ENCODE data around the gene KIAA1549.
"Not testable (repeated sequence)": the region's sequence is repeated elsewhere in the genome, so short reads cannot be mapped to it uniquely, and the experiment has no call there.

KIAA1549 gene

GRCh38 chr7:138981332-138982203 lies at the start of gene KIAA1549:
KIAA1549 (minus strand) TSS chr7:138981389; CDS start chr7:138981269, 120 bp downstream.
- DNase-seq: peak; percentile 29

GRCh38 chr7:139029353-139029752 lies 48.2 kb upstream of the KIAA1549 start:
- DNase-seq: no peak

- no peak for DNase-seq
These were observed 45.4 kb upstream of the KIAA1549 start for GRCh38 chr7:139026551-139026950.

GRCh38 chr7:139025861-139026260 lies 44.7 kb upstream of the KIAA1549 start:
- not testable (repeated sequence) for DNase-seq

GRCh38 chr7:139023076-139023475 lies 41.9 kb upstream of the KIAA1549 start:
- no peak for DNase-seq

GRCh38 chr7:139022286-139022685 lies 41.1 kb upstream of the KIAA1549 start:
- no peak for DNase-seq

GRCh38 chr7:139018910-139019309 lies 37.7 kb upstream of the KIAA1549 start:
- DNase-seq: no peak

GRCh38 chr7:139016931-139017511 lies 35.8 kb upstream of the KIAA1549 start:
- DNase-seq: peak; percentile 66

- no peak for DNase-seq
These were observed 30.2 kb upstream of the KIAA1549 start for GRCh38 chr7:139011373-139011772.

- peak; percentile 5 for DNase-seq
These were observed 23.3 kb upstream of the KIAA1549 start for GRCh38 chr7:139004321-139005090.

- DNase-seq: no peak
These were observed 18.2 kb upstream of the KIAA1549 start for GRCh38 chr7:138999414-138999813.

GRCh38 chr7:138992052-138992531 lies 10.9 kb upstream of the KIAA1549 start:
- DNase-seq: no peak

- no peak for DNase-seq
These were observed 6.5 kb upstream of the KIAA1549 start for GRCh38 chr7:138987686-138988085.

- DNase-seq: no peak
These were observed 1.0 kb upstream of the KIAA1549 start for GRCh38 chr7:138982204-138982623.

- no peak for DNase-seq
These were observed 462 bp downstream of the KIAA1549 start for GRCh38 chr7:138980563-138981291.

- DNase-seq: no peak
These were observed 1.1 kb downstream of the KIAA1549 start for GRCh38 chr7:138979988-138980562.

- DNase-seq: no peak
These were observed 1.8 kb downstream of the KIAA1549 start for GRCh38 chr7:138979226-138979979.

GRCh38 chr7:138978541-138979184 lies 2.5 kb downstream of the KIAA1549 start:
- DNase-seq: no peak

GRCh38 chr7:138976161-138976560 lies 5.0 kb downstream of the KIAA1549 start:
- DNase-seq: not testable (repeated sequence)

GRCh38 chr7:138975343-138976104 lies 5.7 kb downstream of the KIAA1549 start:
- no peak for DNase-seq
